Left hindlimb (tissue), 1 donor: Measurements from ENCODE around the gene DPH7.
"Not testable (repeated sequence)": the region's sequence is repeated elsewhere in the genome, so short reads cannot be mapped to it uniquely, and the experiment has no call there.

Experiments used
- DNase-seq: peaks from one replicate; pipeline ENCODE4 v3.0.0-alpha.2; 2018

DPH7 gene

DNA sequence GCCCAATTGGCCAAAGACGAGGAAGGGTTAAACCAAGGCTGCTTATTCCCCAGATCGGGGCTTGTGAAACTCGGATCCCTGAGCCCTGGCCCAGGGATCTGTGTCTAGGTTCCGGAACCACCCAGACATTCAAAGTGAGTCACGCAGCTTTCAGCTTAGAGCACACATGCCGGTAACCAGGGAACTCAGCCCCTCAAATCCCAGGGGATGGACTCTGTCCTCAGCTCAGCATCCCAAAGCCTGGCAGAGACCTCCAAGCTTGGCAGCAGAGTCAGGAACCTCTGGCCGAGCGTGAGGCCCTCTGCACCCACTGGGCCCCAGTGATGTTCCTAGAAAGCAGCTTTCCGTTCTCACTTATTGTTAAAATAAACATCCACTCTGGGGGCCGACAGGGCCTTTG lies 33.6 kb downstream of the DPH7 start:
- DNase-seq, result peak; percentile 16

- DNase-seq, result no peak
Measured at GRCh38 chr9:137544176-137544760, 34.5 kb downstream of the DPH7 start.

- DNase-seq, result peak; percentile 20
Measured at GRCh38 chr9:137543237-137543963, 35.3 kb downstream of the DPH7 start.

GRCh38 chr9:137542486-137542885 lies 36.2 kb downstream of the DPH7 start:
- DNase-seq, result peak; percentile 8

DNA sequence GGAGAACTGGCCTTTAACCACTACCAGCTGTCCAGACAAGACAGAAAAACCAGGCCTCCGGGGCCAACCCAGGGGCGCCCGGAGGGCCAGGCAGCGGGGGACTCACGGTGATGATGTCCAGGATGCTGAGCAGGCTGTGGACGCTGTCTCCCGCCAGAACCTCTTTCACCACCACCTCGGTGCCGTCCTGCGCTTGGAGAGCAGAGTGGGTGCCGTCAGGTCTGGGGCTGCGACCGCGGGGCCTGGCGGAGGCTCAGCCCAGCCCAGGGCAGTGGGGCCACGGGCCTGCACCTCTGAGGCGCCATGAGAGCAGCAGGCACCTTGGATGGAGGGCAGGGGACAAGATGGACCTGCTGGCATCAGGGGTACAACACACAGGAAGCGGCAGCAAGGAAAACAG lies 38.2 kb downstream of the DPH7 start:
- peak; percentile 18 for DNase-seq

DNA sequence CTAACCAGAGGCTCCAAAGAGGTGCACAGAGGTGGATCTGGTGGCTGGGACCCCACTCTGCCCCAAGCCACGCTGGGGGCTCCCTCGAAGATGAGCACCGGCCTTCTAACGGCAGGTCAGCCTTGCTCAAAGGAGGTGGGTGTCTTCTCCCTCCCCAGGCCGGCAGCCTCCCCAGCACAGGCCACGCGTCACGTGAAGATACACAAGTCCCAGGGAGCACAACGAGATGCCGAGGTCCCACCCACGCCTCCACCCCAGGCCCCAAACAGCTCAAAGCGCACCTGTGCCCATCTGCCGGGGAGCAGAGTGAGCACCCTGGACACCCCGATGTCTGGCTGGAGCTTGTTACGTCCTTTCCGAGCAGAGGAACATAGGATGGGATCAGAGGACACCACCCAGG lies 40.7 kb downstream of the DPH7 start:
- DNase-seq, result peak; percentile 26

DNA sequence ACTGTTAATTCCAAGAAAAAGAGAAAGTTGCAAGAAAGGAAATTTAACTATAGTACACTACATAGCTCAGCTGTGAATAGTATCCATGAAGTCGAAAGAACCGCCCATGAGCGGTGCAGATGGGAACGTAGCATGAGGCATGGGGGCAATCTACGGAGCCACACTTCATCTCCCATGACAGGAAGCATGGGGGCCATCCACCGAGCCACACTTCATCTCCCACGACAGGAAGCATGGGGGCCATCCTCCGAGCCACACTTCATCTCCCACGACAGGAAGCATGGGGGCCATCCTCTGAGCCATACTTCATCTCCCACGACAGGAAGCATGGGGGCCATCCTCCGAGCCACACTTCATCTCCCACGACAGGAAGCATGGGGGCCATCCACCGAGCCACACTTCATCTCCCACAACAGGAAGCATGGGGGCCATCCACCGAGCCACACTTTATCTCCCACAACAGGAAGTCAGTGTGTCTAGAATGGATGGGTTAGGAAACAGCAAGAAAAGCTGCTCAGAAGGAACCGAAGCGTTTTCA lies 42.1 kb downstream of the DPH7 start:
- not testable (repeated sequence) for DNase-seq

DNA sequence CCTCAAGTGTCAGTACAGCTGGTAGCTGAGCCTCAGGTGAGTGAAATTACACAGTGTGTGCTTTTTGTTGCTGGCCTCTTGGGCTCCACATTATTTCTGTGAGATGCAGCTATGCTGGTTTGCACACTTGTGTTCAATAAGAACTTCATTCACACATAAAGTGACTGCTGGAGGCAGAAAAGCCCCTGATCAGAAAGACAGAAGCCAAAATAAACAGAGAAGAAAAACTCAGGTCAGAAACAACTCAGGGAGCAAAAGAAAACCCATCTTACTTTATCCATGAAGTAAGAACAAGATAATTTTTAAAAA lies 43.7 kb downstream of the DPH7 start:
- DNase-seq, result no peak

DNA sequence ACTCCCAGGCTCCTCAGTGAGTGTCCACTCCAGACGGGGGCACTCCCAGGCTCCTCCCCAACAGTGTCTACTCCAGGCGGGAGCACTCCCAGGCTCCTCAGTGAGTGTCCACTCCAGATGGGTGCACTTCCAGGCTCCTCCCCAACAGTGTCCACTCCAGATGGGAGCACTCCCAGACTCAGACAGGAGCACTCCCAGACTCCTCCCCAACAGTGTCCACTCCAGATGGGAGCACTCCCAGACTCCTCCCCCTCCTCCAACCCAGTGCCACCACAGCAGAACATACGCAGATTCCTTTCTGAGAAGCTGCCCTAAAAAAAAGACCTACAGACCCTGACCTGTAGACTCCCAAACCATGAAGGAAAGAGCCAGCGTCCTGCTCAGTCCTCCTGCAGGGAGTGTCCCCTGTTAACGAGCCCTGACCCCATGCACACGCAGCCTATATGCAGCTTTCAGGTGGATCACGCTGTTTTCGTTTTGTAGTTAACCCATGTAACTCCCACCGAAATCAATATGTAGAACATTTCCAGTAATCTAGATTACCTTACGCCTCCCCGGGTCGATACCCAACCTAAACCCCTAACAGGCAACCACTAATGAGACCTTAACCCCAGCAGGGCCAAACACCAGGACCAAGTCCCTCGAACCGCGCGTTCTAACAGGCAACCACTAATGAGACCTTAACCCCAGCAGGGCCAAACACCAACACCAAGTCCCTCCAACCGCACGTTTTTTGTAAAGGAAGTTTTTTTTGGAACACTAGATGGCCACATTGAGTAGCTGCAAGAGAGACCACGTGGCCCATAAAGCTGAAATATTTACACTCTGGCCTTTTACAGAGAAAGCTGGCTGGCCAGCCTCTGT lies 44.2 kb downstream of the DPH7 start:
- DNase-seq, result peak; percentile 45

- DNase-seq, result peak; percentile 15
Measured at GRCh38 chr9:137532891-137533468, 45.7 kb downstream of the DPH7 start.

- peak; percentile 28 for DNase-seq
Measured at GRCh38 chr9:137531099-137531765, 47.5 kb downstream of the DPH7 start.

DNA sequence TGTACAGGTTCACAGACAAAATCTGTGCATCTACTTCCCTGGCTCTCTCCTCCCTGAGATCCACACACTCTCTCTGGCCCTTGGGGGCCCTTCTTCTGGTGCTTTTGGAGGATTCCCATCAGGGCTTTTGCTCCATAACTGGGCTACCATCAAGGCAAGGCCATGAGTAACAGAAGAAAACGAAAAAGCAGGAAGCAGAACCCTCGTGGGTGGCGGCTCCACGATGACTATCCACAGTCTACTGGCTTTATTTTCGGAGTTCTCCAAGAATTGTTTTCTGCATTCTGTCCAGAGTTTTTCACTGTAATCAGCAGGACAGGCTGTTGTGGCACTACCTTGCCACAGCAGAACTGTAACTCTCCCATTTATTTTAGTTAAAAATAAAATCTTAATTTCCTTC lies 48.4 kb downstream of the DPH7 start:
- DNase-seq, result no peak

GRCh38 chr9:137524981-137525317 lies 53.8 kb downstream of the DPH7 start:
- DNase-seq, result no peak

- DNase-seq, result peak; percentile 13
Measured at GRCh38 chr9:137524161-137524980, 54.4 kb downstream of the DPH7 start.

DNA sequence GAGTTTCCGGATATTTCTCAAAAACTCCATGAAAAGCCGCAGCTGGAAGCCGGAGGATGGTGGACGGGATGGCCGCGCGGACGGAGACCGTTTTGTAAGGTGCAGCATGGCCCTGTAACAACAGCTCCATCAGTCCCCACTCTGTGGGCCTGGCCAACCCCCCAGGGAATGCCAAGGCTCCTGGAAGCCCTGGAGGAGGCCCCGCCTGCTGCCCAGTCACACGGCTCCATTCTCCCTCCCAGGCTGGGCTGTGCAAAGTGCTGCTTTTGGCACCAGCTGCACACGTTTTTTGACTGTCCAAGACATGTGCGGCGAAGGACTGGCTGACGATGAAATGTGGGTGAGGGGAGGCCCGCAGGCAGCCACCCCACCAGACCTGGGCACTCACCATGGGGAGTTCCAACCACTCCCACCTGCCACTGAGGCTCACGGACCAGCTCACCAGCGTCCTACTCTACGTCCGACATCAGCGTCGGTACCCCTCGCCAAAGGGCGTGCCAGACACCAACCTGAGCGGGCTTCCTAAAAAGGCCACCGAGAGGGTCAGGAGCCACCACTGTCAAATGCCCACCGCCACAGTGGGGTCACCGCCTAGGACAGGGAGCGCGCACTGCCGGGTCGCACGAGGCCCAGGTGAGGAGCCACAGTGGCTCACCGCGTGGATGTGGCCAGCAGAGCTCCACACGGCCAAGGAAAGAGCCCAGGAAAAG lies 55.8 kb downstream of the DPH7 start:
- peak; percentile 21 for DNase-seq

DNA sequence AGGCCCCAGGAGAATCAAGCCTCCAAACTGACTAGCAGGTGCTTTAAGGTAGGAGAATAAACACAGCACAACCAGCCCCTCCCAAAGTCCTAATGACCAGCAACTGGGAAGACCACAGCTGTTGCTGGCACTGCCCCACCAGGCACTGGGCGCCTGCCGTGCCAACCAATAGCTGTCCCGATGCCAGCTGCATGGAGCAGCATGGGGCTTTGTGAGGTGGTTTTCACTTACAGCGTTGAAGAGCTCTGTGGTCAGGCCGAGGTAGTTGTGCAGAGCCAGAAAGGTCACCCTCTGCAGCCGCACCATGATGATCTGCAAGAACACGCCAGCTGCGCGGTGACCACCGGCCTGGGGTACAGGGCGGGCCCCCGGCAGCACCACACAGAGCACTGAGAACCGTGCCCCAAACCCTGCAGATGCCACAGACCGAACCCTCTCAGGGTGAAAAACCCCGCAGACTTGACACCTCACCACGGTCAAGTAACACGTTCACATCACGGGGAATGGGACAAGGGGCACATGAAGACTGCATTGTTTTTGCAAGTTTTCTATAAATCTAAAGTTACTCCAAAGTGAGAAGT lies 57.2 kb downstream of the DPH7 start:
- peak; percentile 50 for DNase-seq

DNA sequence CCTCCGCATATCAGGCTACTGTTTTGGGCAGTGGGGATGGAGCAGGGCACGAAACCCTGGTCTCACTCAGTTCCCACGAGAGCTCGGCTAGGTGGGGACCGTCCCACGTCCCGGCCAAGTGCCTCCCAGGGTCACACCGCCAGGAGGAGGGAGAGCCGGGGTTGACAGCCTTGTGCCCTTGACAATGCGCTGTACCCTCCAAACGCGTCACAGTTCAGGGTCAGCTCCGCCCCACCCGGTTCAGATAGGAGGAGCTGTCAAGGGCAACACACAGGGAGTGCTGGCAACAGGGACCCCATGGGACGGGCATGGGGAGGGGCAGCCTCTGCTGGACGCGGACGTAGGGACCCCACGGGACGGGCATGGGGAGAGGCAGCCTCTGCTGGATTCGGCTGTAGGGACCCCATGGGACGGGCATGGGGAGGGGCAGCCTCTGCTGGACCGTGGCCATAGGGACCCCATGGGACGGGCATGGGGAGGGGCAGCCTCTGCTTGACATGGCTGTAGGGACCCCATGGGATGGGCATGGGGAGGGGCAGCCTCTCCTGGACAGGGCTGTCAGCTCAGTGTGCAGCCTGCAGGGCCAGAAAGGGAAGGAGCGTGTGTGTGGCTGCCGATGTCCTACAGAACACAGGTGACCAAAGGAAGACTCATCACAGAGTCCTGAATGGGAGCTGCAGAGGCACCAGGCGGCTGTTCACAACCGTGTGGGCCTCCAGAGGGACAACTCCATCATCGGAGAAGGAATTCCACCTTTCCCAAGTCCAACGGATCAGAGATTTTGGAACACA lies 57.9 kb downstream of the DPH7 start:
- DNase-seq, result peak; percentile 29

DNA sequence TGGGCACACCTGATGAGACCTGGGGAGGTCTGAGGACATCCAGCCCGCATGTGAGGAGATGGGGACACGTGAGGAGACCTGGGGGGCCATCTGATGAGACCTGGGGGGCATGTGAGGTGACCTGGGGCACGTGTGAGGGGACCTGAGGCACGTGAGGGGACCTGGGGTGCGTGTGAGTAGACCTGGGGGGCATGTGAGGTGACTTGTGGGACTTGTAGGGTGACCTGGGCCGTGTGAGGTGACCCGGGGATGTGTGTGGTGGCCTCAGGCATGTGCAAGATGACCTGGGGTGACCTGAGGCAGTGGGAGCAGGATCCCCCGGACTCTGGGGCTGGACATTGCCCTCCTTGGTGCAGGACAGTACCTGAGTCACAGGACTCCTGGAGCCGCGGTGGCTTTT lies 59.2 kb downstream of the DPH7 start:
- DNase-seq, result peak; percentile 18

- DNase-seq, result peak; percentile 13
Measured at GRCh38 chr9:137518661-137519459, 59.9 kb downstream of the DPH7 start.
